ENCODE data around the gene SFXN3.

GRCh38 chr10:101080933-101081931 is 50.2 kb downstream of the SFXN3 start:
- no peak for TF ChIP-seq POLR2AphosphoS5 (IDR thresholded peaks at IDR 0.05)
- TF ChIP-seq CTCF (IDR thresholded peaks at IDR 0.05) = no peak
- TF ChIP-seq POLR2A (IDR thresholded peaks at IDR 0.05) = no peak
- TF ChIP-seq EP300 (IDR thresholded peaks at IDR 0.05) = no peak

Data from sigmoid colon (tissue), 4 donors.